HG03135 (cell line): ENCODE results near the gene NPY.

Experiments
- ATAC-seq: cut with Tn5 transposase; IDR thresholded peaks from one replicate; pipeline ENCODE4 v1.9.1; 2021; ENCODE audit warnings: mild to moderate bottlenecking, moderate library complexity; ENCODE audit not compliant: unreplicated experiment

Gene NPY

GRCh38 chr7:24313777-24314176 lies 29.8 kb downstream of the NPY start:
- no peak for ATAC-seq

- no peak for ATAC-seq
Observed at GRCh38 chr7:24316340-24316739, 32.4 kb downstream of the NPY start.

DNA sequence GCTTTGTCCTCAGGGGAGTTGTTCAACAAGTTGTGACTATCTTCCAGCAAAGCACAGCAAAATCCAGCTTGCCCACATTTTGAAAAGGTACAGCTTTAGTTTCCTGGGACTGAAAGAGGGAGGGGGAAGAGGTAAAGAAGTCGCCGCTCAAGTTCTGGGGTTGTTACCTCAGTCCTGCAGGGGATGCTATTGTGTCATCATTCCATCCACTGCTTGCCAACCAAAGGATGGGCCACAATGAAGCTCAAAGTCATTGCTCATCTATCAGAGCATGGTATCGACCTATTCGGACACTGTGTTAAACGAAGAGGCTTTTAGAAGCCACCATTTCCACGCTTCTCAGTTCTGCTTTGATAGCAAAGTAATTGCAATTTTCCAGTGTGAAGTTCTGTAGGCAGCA lies 34.3 kb downstream of the NPY start:
- ATAC-seq, result no peak

- no peak for ATAC-seq
Observed at GRCh38 chr7:24319209-24319608, 35.2 kb downstream of the NPY start.

- no peak for ATAC-seq
Observed at GRCh38 chr7:24323961-24324480, 40.0 kb downstream of the NPY start.

GRCh38 chr7:24325708-24326107 lies 41.7 kb downstream of the NPY start:
- no peak for ATAC-seq

DNA sequence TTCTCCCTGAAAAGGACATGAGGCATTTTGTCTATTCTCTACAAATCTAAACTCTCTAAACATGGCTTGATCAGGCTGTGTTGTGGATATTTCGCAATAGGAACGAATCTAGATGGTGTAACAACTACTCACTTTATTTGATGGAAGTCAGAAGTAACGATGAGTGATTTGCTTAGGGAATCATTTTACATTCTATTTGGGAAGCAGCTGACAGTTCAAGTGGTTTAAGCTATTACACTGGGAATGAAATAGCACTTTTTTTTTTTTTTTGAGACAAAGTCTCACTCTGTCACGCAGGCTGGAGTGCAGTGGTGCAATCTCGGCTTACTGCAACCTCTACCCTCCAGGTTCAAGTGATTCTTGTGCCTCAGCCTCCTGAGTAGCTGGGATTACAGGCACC lies 44.1 kb downstream of the NPY start:
- ATAC-seq, result no peak

- no peak for ATAC-seq
Observed at GRCh38 chr7:24328894-24329293, 44.9 kb downstream of the NPY start.

- no peak for ATAC-seq
Observed at GRCh38 chr7:24334012-24334411, 50.0 kb downstream of the NPY start.

- ATAC-seq, result no peak
Observed at GRCh38 chr7:24334627-24335026, 50.6 kb downstream of the NPY start.

- no peak for ATAC-seq
Observed at GRCh38 chr7:24336461-24336860, 52.5 kb downstream of the NPY start.

GRCh38 chr7:24337180-24337579 lies 53.2 kb downstream of the NPY start:
- no peak for ATAC-seq

GRCh38 chr7:24339575-24339974 lies 55.6 kb downstream of the NPY start:
- no peak for ATAC-seq

DNA sequence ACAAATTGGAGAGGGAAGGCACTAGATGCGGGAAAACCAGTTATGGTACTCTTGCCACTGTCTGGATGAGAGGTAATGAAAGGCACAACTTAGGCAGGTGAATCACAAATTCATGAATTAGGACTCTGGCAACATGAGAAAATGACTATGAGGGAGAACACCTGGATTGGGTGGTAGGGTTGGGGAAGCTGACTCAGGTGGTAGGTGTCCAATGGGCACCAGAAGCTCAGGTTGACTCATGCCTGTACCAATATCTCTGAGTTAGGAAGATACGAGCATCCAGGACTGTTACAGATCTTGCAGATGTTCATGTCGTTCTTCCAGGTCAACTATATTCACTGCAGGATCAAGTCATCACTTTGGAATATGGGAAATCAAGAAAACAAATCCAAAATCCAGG lies 56.7 kb downstream of the NPY start:
- no peak for ATAC-seq
